H1 (cell line): ENCODE data around the gene SF3B1. TPM values are rescaled to one million over a fixed set of nuclear protein-coding genes. Genes with fewer than 3 reads are reported as not detected.

Source experiments
- CTCF ChIA-PET: fragments of 300-600 bp; sonication (Branson Sonifier 250); formaldehyde crosslinking; loops from one replicate; lab custom pipeline; 2021; ENCODE audit not compliant: partially characterized antibody; lab: Charles Lee
- POLR2A ChIA-PET: fragments of 300-600 bp; sonication (Branson Sonifier 250); formaldehyde crosslinking; loops from one replicate; lab custom pipeline; 2021; ENCODE audit warnings: inconsistent platforms; ENCODE audit not compliant: partially characterized antibody; lab: Charles Lee
- DNase-seq, 2 experiments: peaks; one replicate each; pipeline versions ENCODE4 v3.0.0 to v3.0.0-alpha.2; 2010 to 2022; ENCODE audit warnings: low spot score in 2 of 2, low read depth in 1 of 2, mixed read lengths in 1 of 2
- FAIRE-seq: peaks from 2 replicates; lab custom pipeline; 2011; peaks lifted over from hg19 to GRCh38; lab: Jason Lieb, UNC
- H2AFZ ChIP-seq: 2 replicates; pipeline ENCODE4 v1.8.1; 2012; ENCODE audit warnings: low read length, inconsistent platforms
- H2AK5ac ChIP-seq: 2 replicates; pipeline ENCODE4 v1.6.1; 2013; ENCODE audit warnings: low read depth, low read length
- H2BK120ac ChIP-seq: replicated peaks from 2 replicates; pipeline ENCODE3; 2013; ENCODE audit warnings: low read depth, low read length, inconsistent platforms
- H2BK12ac ChIP-seq: 2 replicates; pipeline ENCODE4 v1.6.1; 2013; ENCODE audit warnings: low read depth, low read length
- H2BK15ac ChIP-seq: 2 replicates; pipeline ENCODE4 v1.6.1; 2013; ENCODE audit warnings: low read length
- H2BK20ac ChIP-seq: 2 replicates; pipeline ENCODE4 v1.6.1; 2013; ENCODE audit warnings: low read length
- H2BK5ac ChIP-seq: 2 replicates; pipeline ENCODE4 v1.6.1; 2013; ENCODE audit warnings: low read depth, low read length
- H3K14ac ChIP-seq: 2 replicates; pipeline ENCODE4 v1.6.1; 2013; ENCODE audit warnings: inconsistent platforms; ENCODE audit not compliant: insufficient read length
- H3K18ac ChIP-seq: 2 replicates; pipeline ENCODE4 v1.6.1; 2013; ENCODE audit warnings: low read length; ENCODE audit errors: extremely low read depth
- H3K23ac ChIP-seq: 2 replicates; pipeline ENCODE4 v1.6.1; 2013; ENCODE audit warnings: inconsistent platforms; ENCODE audit not compliant: insufficient read length
- H3K23me2 ChIP-seq: 2 replicates; pipeline ENCODE4 v1.6.1; 2013; ENCODE audit warnings: low read depth, low read length
- H3K27ac ChIP-seq: 2 replicates; pipeline ENCODE4 v1.6.1; 2011; ENCODE audit warnings: low read depth, low read length, inconsistent platforms
- H3K27me3 ChIP-seq, 4 experiments: replicated peaks in 1 of 4; 1 replicate in 1 of 4; 2 replicates in 3 of 4; pipeline versions ENCODE4 v1.6.1 to v1.8.1; 2011 to 2013; ENCODE audit warnings: low read length in 3 of 4, mild to moderate bottlenecking in 3 of 4, inconsistent platforms in 2 of 4, mixed read lengths in 2 of 4, moderate library complexity in 1 of 4; ENCODE audit not compliant: control insufficient read depth in 3 of 4, insufficient read depth in 3 of 4; ENCODE audit errors: extremely low read depth in 1 of 4
- H3K36me3 ChIP-seq, 4 experiments: 2 replicates each; pipeline versions ENCODE4 v1.6.1 to v1.8.1; 2011 to 2013; ENCODE audit warnings: mild to moderate bottlenecking in 4 of 4, low read length in 3 of 4, moderate library complexity in 2 of 4, control low read depth in 1 of 4, inconsistent platforms in 1 of 4; ENCODE audit not compliant: insufficient read depth in 4 of 4, control insufficient read depth in 2 of 4
- H3K4ac ChIP-seq: replicated peaks from 2 replicates; pipeline ENCODE3; 2013; ENCODE audit warnings: low read length, low read depth, mixed read lengths, inconsistent platforms; ENCODE audit not compliant: insufficient read length
- H3K4me1 ChIP-seq, 4 experiments: replicated peaks in 1 of 4; 1 replicate in 1 of 4; 2 replicates in 3 of 4; pipeline versions ENCODE4 v1.6.1 to v1.8.1; 2011 to 2013; ENCODE audit warnings: low read length in 3 of 4, inconsistent platforms in 2 of 4, mixed read lengths in 1 of 4; ENCODE audit not compliant: insufficient read depth in 4 of 4, control insufficient read depth in 3 of 4
- H3K4me2 ChIP-seq, 2 experiments: 2 replicates each; pipeline versions ENCODE4 v1.6.1 to v1.8.1; 2011 to 2013; ENCODE audit warnings: low read depth in 2 of 2, low read length in 2 of 2, control low read depth in 1 of 2, inconsistent platforms in 1 of 2, mild to moderate bottlenecking in 1 of 2; ENCODE audit not compliant: insufficient read depth in 1 of 2
- H3K4me3 ChIP-seq, 4 experiments: fragments of 200-600, 300-600 bp in 1 of 4; sonication (generic), shearing (Covaris generic), sonication (Bioruptor Twin) in 1 of 4; 2 replicates each; pipeline versions ENCODE4 v1.5.1 to v1.8.1; 2011 to 2016; ENCODE audit warnings: low read length in 4 of 4, low read depth in 3 of 4, control low read depth in 2 of 4, inconsistent platforms in 2 of 4, mild to moderate bottlenecking in 2 of 4, mixed read lengths in 1 of 4, moderate library complexity in 1 of 4; ENCODE audit not compliant: insufficient read depth in 2 of 4; ENCODE audit errors: extremely low read depth in 1 of 4
- H3K56ac ChIP-seq: replicated peaks from 2 replicates; pipeline ENCODE3; 2013; ENCODE audit warnings: low read depth, mild to moderate bottlenecking, mixed read lengths, low read length, inconsistent platforms; ENCODE audit not compliant: insufficient read length
- H3K79me1 ChIP-seq: 2 replicates; pipeline ENCODE4 v1.6.1; 2013; ENCODE audit warnings: low read depth, low read length, control low read depth
- H3K79me2 ChIP-seq, 2 experiments: 2 replicates each; pipeline versions ENCODE4 v1.6.1 to v1.8.1; 2012 to 2013; ENCODE audit warnings: low read length in 2 of 2, mild to moderate bottlenecking in 2 of 2, inconsistent platforms in 1 of 2; ENCODE audit not compliant: insufficient read depth in 2 of 2, control insufficient read depth in 1 of 2
- H3K9ac ChIP-seq, 4 experiments: replicated peaks in 1 of 4; 1 replicate in 1 of 4; 2 replicates in 3 of 4; pipeline versions ENCODE4 v1.6.1 to v1.8.1; 2011 to 2013; ENCODE audit warnings: low read depth in 3 of 4, low read length in 3 of 4, control low read depth in 2 of 4, mild to moderate bottlenecking in 2 of 4, moderate library complexity in 2 of 4, inconsistent platforms in 1 of 4; ENCODE audit errors: extremely low read depth in 1 of 4
- H3K9me3 ChIP-seq, 2 experiments: 2 replicates each; pipeline versions ENCODE4 v1.6.1 to v1.8.1; 2012 to 2013; ENCODE audit warnings: mild to moderate bottlenecking in 2 of 2, moderate library complexity in 2 of 2, control low read depth in 1 of 2, inconsistent platforms in 1 of 2, low read depth in 1 of 2, low read length in 1 of 2, mixed read lengths in 1 of 2; ENCODE audit not compliant: insufficient read depth in 2 of 2
- H4K20me1 ChIP-seq, 2 experiments: replicated peaks in 1 of 2; 2 replicates each; pipeline versions ENCODE3 to v1.8.1; 2011 to 2013; ENCODE audit warnings: inconsistent platforms in 2 of 2, low read length in 2 of 2, mild to moderate bottlenecking in 1 of 2; ENCODE audit not compliant: insufficient read depth in 2 of 2, control insufficient read depth in 1 of 2
- H4K5ac ChIP-seq: 2 replicates; pipeline ENCODE4 v1.6.1; 2013; ENCODE audit warnings: low read length, low read depth, mixed read lengths, inconsistent platforms; ENCODE audit not compliant: insufficient read length
- H4K8ac ChIP-seq: 2 replicates; pipeline ENCODE4 v1.8.0; 2013; ENCODE audit warnings: mild to moderate bottlenecking, moderate library complexity, low read length, inconsistent platforms; ENCODE audit not compliant: insufficient read depth; ENCODE audit errors: extremely low read depth
- H4K91ac ChIP-seq: replicated peaks from 2 replicates; pipeline ENCODE3; 2013; ENCODE audit warnings: low read length, mixed read lengths, inconsistent platforms; ENCODE audit not compliant: insufficient read length
- ATF2 ChIP-seq: IDR thresholded peaks from 2 replicates; pipeline ENCODE4 v1.6.1; 2012; ENCODE audit warnings: low read length, inconsistent platforms
- BCL11A ChIP-seq, 2 experiments: IDR thresholded peaks; one replicate each; pipeline ENCODE4 v1.6.1; 2011; ENCODE audit warnings: low read depth in 2 of 2, low read length in 2 of 2, mild to moderate bottlenecking in 2 of 2
- CBX8 ChIP-seq: fragments of 300-800, 300-1000 bp; sonication (generic); IDR thresholded peaks from 2 replicates; pipeline ENCODE4 v1.7.1; 2016; ENCODE audit warnings: low read depth, low read length, borderline replicate concordance
- CHD2 ChIP-seq: IDR thresholded peaks from 2 replicates; pipeline ENCODE4 v1.6.1; 2012; ENCODE audit warnings: low read length, improper control_type of control experiment
- EZH2 ChIP-seq: fragments of 200-600 bp; sonication (generic); IDR thresholded peaks from 2 replicates; pipeline ENCODE4 v1.7.1; 2012; ENCODE audit warnings: low read depth, mild to moderate bottlenecking, moderate library complexity, low read length, inconsistent platforms; ENCODE audit not compliant: severe bottlenecking
- SP1 ChIP-seq: IDR thresholded peaks from 2 replicates; pipeline ENCODE4 v1.6.1; 2011; ENCODE audit warnings: low read depth, low read length
- TCF12 ChIP-seq: IDR thresholded peaks from 2 replicates; pipeline ENCODE4 v1.6.1; 2011; ENCODE audit warnings: low read depth, mild to moderate bottlenecking, low read length
- YY1 ChIP-seq: IDR thresholded peaks from 2 replicates; pipeline ENCODE4 v1.6.1; 2011; ENCODE audit warnings: low read depth, mild to moderate bottlenecking, low read length
- WGBS, 2 experiments: shearing (Covaris generic) in 1 of 2; methylation state at CpG; one replicate each; pipeline versions ENCODE4 v1.1.6 to v1.1.7; 2013 to 2015; ENCODE audit warnings: low lambda C conversion rate in 2 of 2, mixed read lengths in 2 of 2, inconsistent platforms in 1 of 2, low coverage in 1 of 2, missing lambda C conversion rate in 1 of 2; ENCODE audit not compliant: insufficient replicate concordance in 2 of 2, insufficient coverage in 1 of 2, insufficient read length in 1 of 2; ENCODE audit errors: extremely low coverage in 1 of 2, missing lambda C conversion rate in 1 of 2; 5-methylcytosine and 5-hydroxymethylcytosine counted together
- polyA plus RNA-seq, 7 experiments: library from polyadenylated mRNA; depleted of rRNA in 3 of 7; stranded (reverse) in 5 of 7; unstranded in 2 of 7; fragments of >200 nt in 5 of 7; fragments of 200-250 nt in 2 of 7; gene quantifications; 1 replicate in 5 of 7; 2 replicates in 1 of 7; 4 replicates in 1 of 7; pipeline versions ENCODE4 v1.2.1 to v1.2.3, GENCODE V29; 2011 to 2013; ENCODE audit warnings: missing spikeins in 2 of 7, mixed read lengths in 2 of 7
- total RNA-seq: library from RNA; stranded (reverse); fragmentation: NEBNext Ultra II Directional; extraction: Animal tissue kit (Norgen Biotek cat#: 25700); gene quantifications from 2 replicates; pipeline ENCODE4 v1.2.1, GENCODE V29; 2021
- TF ChIP-seq, protein P1 (sequence below): IDR thresholded peaks from 2 replicates; pipeline ENCODE4 v1.6.1; 2012; ENCODE audit warnings: inconsistent platforms

SF3B1 gene
- total and polyA plus RNA-seq, 2 of the 8 experiments (the other 6 are each of a cell fraction or from before 2014, with no cell fraction given): 320 to 403 TPM

DNA sequence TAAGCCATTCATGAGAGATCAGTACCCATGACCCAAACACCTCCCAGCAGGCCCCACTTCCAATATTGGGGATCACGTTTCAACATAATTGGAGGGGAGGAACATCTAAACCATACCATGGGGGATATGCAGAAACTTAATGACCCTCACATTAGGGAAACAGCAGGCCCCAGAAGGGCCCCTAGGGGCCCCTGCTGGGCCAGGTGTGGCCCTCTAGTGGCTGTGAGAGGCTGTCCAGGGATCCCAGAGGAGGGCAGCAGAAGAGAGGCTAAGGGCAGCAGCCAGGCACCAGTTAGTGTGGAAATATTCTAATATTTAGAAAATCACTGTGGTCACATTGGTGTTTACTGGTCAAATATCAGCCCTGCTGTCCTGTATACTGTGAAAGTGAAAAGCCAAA is 75.0 kb downstream of the SF3B1 start:
- Histone ChIP-seq H3K4me3 (no peak overlapping the region), H4K91ac (no peak overlapping the region), H3K9ac (no peak overlapping the region), H2BK15ac (no peak overlapping the region), H2BK5ac (no peak overlapping the region), H3K4me2 (no peak overlapping the region), H4K20me1 (no peaks in the 10 kb centered on the region), H3K79me1 (no peaks in the 10 kb centered on the region), H3K27ac (no peak overlapping the region), H3K9me3 (no peaks in the 10 kb centered on the region), H3K79me2 (no peaks in the 10 kb centered on the region), H4K8ac (no peak overlapping the region), H2AFZ (no peak overlapping the region), H3K4ac (no peak overlapping the region), H2AK5ac (no peak overlapping the region), H3K23me2 (no peaks in the 10 kb centered on the region; the same call in 1 of the 2 replicates), H2BK20ac (no peak overlapping the region), H3K56ac (no peak overlapping the region), H3K14ac (no peak overlapping the region), H3K27me3 (no peaks in the 10 kb centered on the region), H3K36me3 (no peaks in the 10 kb centered on the region), H3K23ac (no peak overlapping the region), H2BK12ac (no peak overlapping the region), H3K18ac (no peak overlapping the region), H3K4me1 (no peaks in the 10 kb centered on the region), H4K5ac (no peak overlapping the region), H2BK120ac (no peak overlapping the region)
- FAIRE-seq (no peak), DNase-seq (no peak)
- WGBS, 2 experiments: 100% methylated on average over 1 of the region's 1 CpG; no CpG with 5 or more reads in 1 of the 2 experiments
- CTCF ChIA-PET: interaction anchor here (0.8 to 3.5 kb wide), 9 partner anchors 11 to 459 kb away, joined by 3 to 19 read pairs (median 5); no protein-coding TSS in a partner anchor
- POLR2A ChIA-PET: no interaction called here
- TF ChIP-seq SP1 (no peak), CHD2 (no peak), ATF2 (no peak), YY1 (no peak), EZH2 (no peak), BCL11A (IDR thresholded peaks at IDR 0.05; ENCODE audit: low read depth in 2 of 2, low read length in 2 of 2) (no peak), TCF12 (peak; percentile 86), CBX8 (no peak)
- TF ChIP-seq, protein P1, sequence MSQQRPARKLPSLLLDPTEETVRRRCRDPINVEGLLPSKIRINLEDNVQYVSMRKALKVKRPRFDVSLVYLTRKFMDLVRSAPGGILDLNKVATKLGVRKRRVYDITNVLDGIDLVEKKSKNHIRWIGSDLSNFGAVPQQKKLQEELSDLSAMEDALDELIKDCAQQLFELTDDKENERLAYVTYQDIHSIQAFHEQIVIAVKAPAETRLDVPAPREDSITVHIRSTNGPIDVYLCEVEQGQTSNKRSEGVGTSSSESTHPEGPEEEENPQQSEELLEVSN: no peak
